SK-N-SH (cell line): ENCODE measurements around the gene SPEF2. TPM values are rescaled to one million over a fixed set of nuclear protein-coding genes. Genes with fewer than 3 reads are reported as not detected.
A peak's percentile ranks its signal among the peaks of the same experiment; 100 is the strongest.

ENCODE experiments used
- CTCF ChIA-PET: fragments of 300-600, 350-600 bp; formaldehyde crosslinking; extraction: SDS; loops from one replicate; lab custom pipeline; 2021; lab: Yijun Ruan, JAX
- POLR2A ChIA-PET: fragments of 350-600 bp; sonication (Branson Sonifier 250); formaldehyde crosslinking; extraction: SDS; loops from one replicate; lab custom pipeline; 2020; ENCODE audit warnings: antibody characterized with exemption, inconsistent platforms; lab: Yijun Ruan, JAX
- DNase-seq: peaks from one replicate; pipeline ENCODE4 v3.0.0; 2012
- H2AFZ ChIP-seq: fragments of 200-600 bp; sonication (generic); 2 replicates; pipeline ENCODE4 v1.8.1; 2016; ENCODE audit warnings: antibody characterized with exemption, mild to moderate bottlenecking, low read depth
- H3F3A ChIP-seq: fragments of 200-600 bp; sonication (generic); replicated peaks from 2 replicates; pipeline ENCODE3; 2016; ENCODE audit warnings: antibody characterized with exemption, mild to moderate bottlenecking; ENCODE audit not compliant: insufficient read depth
- H3K27ac ChIP-seq, 2 experiments: fragments of 200-500 bp in 1 of 2; fragments of 200-600 bp in 1 of 2; sonication (Bioruptor generic) in 1 of 2; sonication (generic), shearing (Covaris generic) in 1 of 2; 2 replicates each; pipeline versions ENCODE4 v1.5.1 to v1.6.1; 2014 to 2016; ENCODE audit warnings: low read depth in 2 of 2, inconsistent platforms in 1 of 2, low read length in 1 of 2, mild to moderate bottlenecking in 1 of 2, mixed read lengths in 1 of 2
- H3K27me3 ChIP-seq: fragments of 200-600 bp; sonication (generic), shearing (Covaris generic); 2 replicates; pipeline ENCODE4 v1.6.1; 2016; ENCODE audit warnings: mixed run types; ENCODE audit not compliant: insufficient read depth
- H3K36me3 ChIP-seq, 2 experiments: fragments of 200-500 bp in 1 of 2; fragments of 200-600 bp in 1 of 2; sonication (Bioruptor generic) in 1 of 2; sonication (generic) in 1 of 2; replicated peaks in 1 of 2; 2 replicates each; pipeline versions ENCODE3 to v1.5.1; 2014 to 2016; ENCODE audit warnings: low read length in 1 of 2, mild to moderate bottlenecking in 1 of 2; ENCODE audit not compliant: insufficient read depth in 2 of 2, control insufficient read depth in 1 of 2
- H3K4me1 ChIP-seq, 2 experiments: fragments of 200-500 bp in 1 of 2; fragments of 200-600 bp in 1 of 2; sonication (Bioruptor generic) in 1 of 2; sonication (generic), shearing (Covaris generic) in 1 of 2; 2 replicates each; pipeline versions ENCODE4 v1.5.1 to v1.6.1; 2014 to 2016; ENCODE audit warnings: low read depth in 1 of 2, low read length in 1 of 2, mixed run types in 1 of 2; ENCODE audit not compliant: insufficient read depth in 2 of 2, control insufficient read depth in 1 of 2
- H3K4me2 ChIP-seq: fragments of 200-600 bp; sonication (generic), shearing (Covaris generic); 2 replicates; pipeline ENCODE4 v1.6.1; 2017; ENCODE audit warnings: mixed run types
- H3K4me3 ChIP-seq, 2 experiments: fragments of 200-500 bp in 1 of 2; fragments of 200-600 bp in 1 of 2; sonication (Bioruptor generic) in 1 of 2; sonication (generic), shearing (Covaris generic) in 1 of 2; 2 replicates each; pipeline versions ENCODE4 v1.5.1 to v1.8.1; 2014 to 2016; ENCODE audit warnings: low read depth in 2 of 2, inconsistent platforms in 1 of 2, low read length in 1 of 2, mild to moderate bottlenecking in 1 of 2, mixed read lengths in 1 of 2, moderate library complexity in 1 of 2
- H3K79me2 ChIP-seq: fragments of 200-600 bp; sonication (generic); 2 replicates; pipeline ENCODE4 v1.8.1; 2017; ENCODE audit warnings: mild to moderate bottlenecking; ENCODE audit not compliant: insufficient read depth
- H3K9ac ChIP-seq: fragments of 200-600 bp; sonication (generic); 2 replicates; pipeline ENCODE4 v1.6.1; 2017; ENCODE audit warnings: mixed run types
- H3K9me2 ChIP-seq: fragments of 200-600 bp; sonication (generic); 2 replicates; pipeline ENCODE4 v1.6.1; 2017; ENCODE audit warnings: mixed run types
- H3K9me3 ChIP-seq: fragments of 200-600 bp; sonication (generic); 2 replicates; pipeline ENCODE4 v1.6.1; 2017; ENCODE audit warnings: mixed run types, mild to moderate bottlenecking, moderate library complexity
- H4K20me1 ChIP-seq: fragments of 200-600 bp; sonication (generic); 2 replicates; pipeline ENCODE4 v1.6.1; 2017; ENCODE audit warnings: mild to moderate bottlenecking, mixed run types; ENCODE audit not compliant: insufficient read depth
- CTCF ChIP-seq: fragments of 200-600 bp; sonication (generic); IDR thresholded peaks from 2 replicates; pipeline ENCODE4 v1.6.1; 2017; ENCODE audit warnings: antibody characterized with exemption, mild to moderate bottlenecking, moderate library complexity
- IRF3 ChIP-seq: fragments of 150-350 bp; IDR thresholded peaks from 2 replicates; pipeline ENCODE4 v1.6.1; 2016; ENCODE audit warnings: mild to moderate bottlenecking, low read depth, low read length
- RAD21 ChIP-seq: IDR thresholded peaks from 2 replicates; pipeline ENCODE4 v1.6.1; 2012; ENCODE audit warnings: mild to moderate bottlenecking, low read length
- SMC3 ChIP-seq: IDR thresholded peaks from 2 replicates; pipeline ENCODE4 v1.6.1; 2012; ENCODE audit warnings: low read depth, low read length, improper control_type of control experiment
- TAF1 ChIP-seq: IDR thresholded peaks from 2 replicates; pipeline ENCODE4 v1.6.1; 2012; ENCODE audit warnings: low read depth, mild to moderate bottlenecking, low read length, moderate library complexity, borderline replicate concordance
- WGBS: methylation state at CpG from one replicate; pipeline ENCODE4 v1.1.6; 2017; ENCODE audit warnings: low lambda C conversion rate; 5-methylcytosine and 5-hydroxymethylcytosine counted together
- polyA plus RNA-seq, 3 experiments: library from polyadenylated mRNA; depleted of rRNA; stranded (reverse); fragments of >200 nt; gene quantifications; 2 replicates each; pipeline ENCODE4 v1.2.3, GENCODE V29; 2012
- TF ChIP-seq, protein P1 (sequence below): IDR thresholded peaks from 2 replicates; pipeline ENCODE4 v1.4.0; 2012; ENCODE audit warnings: low read depth, borderline replicate concordance

Gene SPEF2
- polyA plus RNA-seq, 1 of the 3 experiments (the other 2 are of a cell fraction): 1.6 TPM

- no peaks in the 10 kb centered on the region for H4K20me1 ChIP-seq
- H3K27ac ChIP-seq: no peak overlapping the region
- no peaks in the 10 kb centered on the region for H3K4me1 ChIP-seq
- no peaks in the 10 kb centered on the region for H3K27me3 ChIP-seq
- no peaks in the 10 kb centered on the region for H3K9me3 ChIP-seq
- no peaks in the 10 kb centered on the region for H3K79me2 ChIP-seq
- H3K36me3 ChIP-seq: no peaks in the 10 kb centered on the region
- H3K9me2 ChIP-seq: no peaks in the 10 kb centered on the region
- peak; percentile 27 for DNase-seq
- TF ChIP-seq RAD21: peak; percentile 41
- no peak for TF ChIP-seq TAF1
- TF ChIP-seq CTCF: peak; percentile 63
- peak; percentile 15; the same call in 1 of the 2 replicates for TF ChIP-seq SMC3
- no peak overlapping the region for H3K9ac ChIP-seq
- H3K4me2 ChIP-seq: no peak overlapping the region
- no peak overlapping the region; a peak in 1 of 4 replicates for H3K4me3 ChIP-seq
- no peaks in the 10 kb centered on the region for H3F3A ChIP-seq
- ChIA-PET CTCF (interaction anchor here (1.0 kb wide), 1 partner anchor 18 kb away, joined by 4 read pairs; no protein-coding TSS in a partner anchor), POLR2A (no interaction called here)
- 65% methylated on average over 10 of the region's 10 CpGs for WGBS
- no peak overlapping the region for H2AFZ ChIP-seq
These were observed 197.7 kb downstream of the SPEF2 start for GRCh38 chr5:35815089-35815936.

GRCh38 chr5:35816881-35817521, 199.3 kb downstream of the SPEF2 start:
- H3K9me2 ChIP-seq: no peaks in the 10 kb centered on the region
- no peak overlapping the region for H3K4me2 ChIP-seq
- no peak overlapping the region for H3K9ac ChIP-seq
- 37% methylated on average over 4 of the region's 4 CpGs for WGBS
- H3K27me3 ChIP-seq: no peaks in the 10 kb centered on the region
- no peak overlapping the region for H3K27ac ChIP-seq
- CTCF ChIA-PET: no interaction called here
- H3K79me2 ChIP-seq: no peaks in the 10 kb centered on the region
- POLR2A ChIA-PET: no interaction called here
- no peaks in the 10 kb centered on the region for H3K4me1 ChIP-seq
- TF ChIP-seq IRF3: no peak
- TF ChIP-seq, protein P1, sequence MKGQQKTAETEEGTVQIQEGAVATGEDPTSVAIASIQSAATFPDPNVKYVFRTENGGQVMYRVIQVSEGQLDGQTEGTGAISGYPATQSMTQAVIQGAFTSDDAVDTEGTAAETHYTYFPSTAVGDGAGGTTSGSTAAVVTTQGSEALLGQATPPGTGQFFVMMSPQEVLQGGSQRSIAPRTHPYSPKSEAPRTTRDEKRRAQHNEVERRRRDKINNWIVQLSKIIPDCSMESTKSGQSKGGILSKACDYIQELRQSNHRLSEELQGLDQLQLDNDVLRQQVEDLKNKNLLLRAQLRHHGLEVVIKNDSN: no peak
- no peak for DNase-seq
- no peaks in the 10 kb centered on the region for H3K36me3 ChIP-seq
- H4K20me1 ChIP-seq: no peaks in the 10 kb centered on the region
- no peak overlapping the region for H2AFZ ChIP-seq
- H3K4me3 ChIP-seq: no peak overlapping the region
- no peaks in the 10 kb centered on the region for H3K9me3 ChIP-seq
- no peaks in the 10 kb centered on the region for H3F3A ChIP-seq
